Left ventricle myocardium inferior (tissue), 1 donor: Measurements from ENCODE around the gene FGD4. TPM values are rescaled to one million over a fixed set of nuclear protein-coding genes. Genes with fewer than 3 reads are reported as not detected.
A peak's percentile ranks its signal among the peaks of the same experiment; 100 is the strongest.

ENCODE experiments used
- DNase-seq: peaks from one replicate; pipeline ENCODE4 v3.0.0-alpha.2; 2020
- H3K27ac ChIP-seq: fragments of 200-600 bp; replicated peaks from 2 replicates; pipeline ENCODE4 v1.8.0; 2021
- H3K27me3 ChIP-seq: fragments of 200-600 bp; 2 replicates; pipeline ENCODE4 v1.8.0; 2021; ENCODE audit warnings: low read depth
- H3K36me3 ChIP-seq: fragments of 200-600 bp; 2 replicates; pipeline ENCODE4 v1.8.0; 2021
- H3K4me1 ChIP-seq: fragments of 200-600 bp; 2 replicates; pipeline ENCODE4 v1.8.0; 2021
- H3K4me3 ChIP-seq: fragments of 200-600 bp; 2 replicates; pipeline ENCODE4 v1.8.0; 2021; ENCODE audit warnings: mild to moderate bottlenecking, moderate library complexity
- H3K9me3 ChIP-seq: fragments of 200-600 bp; replicated peaks from 2 replicates; pipeline ENCODE4 v1.8.0; 2021
- intact Hi-C: fragments of 100-400 bp; cut with micrococcal nuclease; formaldehyde crosslinking; loops from one replicate; pipeline ENCODE4 v1.11.0; 2022
- total RNA-seq: library from RNA; stranded (reverse); fragmentation: NEBNext Ultra II Directional; extraction: Animal tissue kit (Norgen Biotek cat#: 25700); gene quantifications from one replicate; pipeline ENCODE4 v1.2.1, GENCODE V29; 2021
- TF ChIP-seq, protein P1 (sequence below): fragments of 200-600 bp; IDR thresholded peaks from 2 replicates; pipeline ENCODE4 v1.8.0; 2021; ENCODE audit warnings: antibody characterized with exemption, mild to moderate bottlenecking, borderline replicate concordance
- donor health status: DM: no; HTN: yes; CAD: no; lungs with severe emphysema.

FGD4 gene
- total RNA-seq, 1 donor from 2014 or later = 30.5 TPM

DNA sequence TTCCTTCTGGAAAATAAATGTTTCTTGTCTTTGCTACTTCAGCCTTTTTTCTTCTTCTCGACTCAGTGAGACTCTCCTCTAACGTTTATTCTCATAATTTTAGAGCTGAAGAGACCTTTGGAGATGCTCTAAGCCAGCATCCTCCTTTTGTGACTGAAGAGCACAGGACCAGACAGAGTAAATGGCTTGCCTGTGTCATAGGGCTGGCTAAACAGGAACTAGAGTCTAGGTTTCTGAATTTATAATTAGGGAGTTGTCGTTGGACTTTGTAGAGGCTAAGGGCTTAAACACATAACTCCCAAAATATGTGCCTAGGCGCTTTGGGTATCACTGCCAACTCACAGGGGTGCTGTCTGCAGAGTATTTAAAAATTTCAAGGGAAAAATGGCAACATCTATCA lies 98.5 kb downstream of the FGD4 start:
- no peak for DNase-seq
- TF ChIP-seq, protein P1, sequence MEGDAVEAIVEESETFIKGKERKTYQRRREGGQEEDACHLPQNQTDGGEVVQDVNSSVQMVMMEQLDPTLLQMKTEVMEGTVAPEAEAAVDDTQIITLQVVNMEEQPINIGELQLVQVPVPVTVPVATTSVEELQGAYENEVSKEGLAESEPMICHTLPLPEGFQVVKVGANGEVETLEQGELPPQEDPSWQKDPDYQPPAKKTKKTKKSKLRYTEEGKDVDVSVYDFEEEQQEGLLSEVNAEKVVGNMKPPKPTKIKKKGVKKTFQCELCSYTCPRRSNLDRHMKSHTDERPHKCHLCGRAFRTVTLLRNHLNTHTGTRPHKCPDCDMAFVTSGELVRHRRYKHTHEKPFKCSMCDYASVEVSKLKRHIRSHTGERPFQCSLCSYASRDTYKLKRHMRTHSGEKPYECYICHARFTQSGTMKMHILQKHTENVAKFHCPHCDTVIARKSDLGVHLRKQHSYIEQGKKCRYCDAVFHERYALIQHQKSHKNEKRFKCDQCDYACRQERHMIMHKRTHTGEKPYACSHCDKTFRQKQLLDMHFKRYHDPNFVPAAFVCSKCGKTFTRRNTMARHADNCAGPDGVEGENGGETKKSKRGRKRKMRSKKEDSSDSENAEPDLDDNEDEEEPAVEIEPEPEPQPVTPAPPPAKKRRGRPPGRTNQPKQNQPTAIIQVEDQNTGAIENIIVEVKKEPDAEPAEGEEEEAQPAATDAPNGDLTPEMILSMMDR = no peak
- H3K27me3 ChIP-seq = no peaks in the 10 kb centered on the region
- peak overlapping the region; percentile 80 for H3K27ac ChIP-seq
- H3K4me3 ChIP-seq = no peak overlapping the region
- H3K36me3 ChIP-seq = no peaks in the 10 kb centered on the region
- H3K4me1 ChIP-seq = peaks cover 68% of the 10 kb centered on the region
- no peaks in the 10 kb centered on the region for H3K9me3 ChIP-seq
- intact Hi-C loops = no loop called here

DNA sequence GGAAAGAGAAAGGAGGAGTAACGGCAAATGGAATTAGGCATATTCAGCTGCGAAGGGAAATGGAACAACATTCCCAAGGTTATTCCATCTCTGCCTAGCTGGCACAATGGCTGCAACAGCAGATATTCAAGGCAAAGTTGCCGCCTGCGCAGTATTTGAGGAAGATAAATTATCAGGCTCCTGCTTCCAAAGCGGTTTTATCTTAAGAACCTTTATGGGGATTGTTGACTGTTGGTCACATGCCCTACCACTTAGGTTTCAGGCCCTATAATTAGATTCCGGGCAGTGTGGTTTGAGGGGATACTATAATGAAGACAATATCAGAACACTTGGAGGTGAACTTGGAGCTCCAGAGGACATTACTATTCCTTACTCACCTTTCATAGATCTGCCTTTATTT lies 99.7 kb downstream of the FGD4 start:
- TF ChIP-seq, protein P1 = no peak
- intact Hi-C loops = no loop called here
- no peak for DNase-seq
- Histone ChIP-seq H3K4me3 (peak overlapping the region; percentile 5), H3K36me3 (no peaks in the 10 kb centered on the region), H3K27me3 (no peaks in the 10 kb centered on the region), H3K27ac (peak overlapping the region; percentile 80), H3K4me1 (peaks cover 80% of the 10 kb centered on the region), H3K9me3 (no peaks in the 10 kb centered on the region)

DNA sequence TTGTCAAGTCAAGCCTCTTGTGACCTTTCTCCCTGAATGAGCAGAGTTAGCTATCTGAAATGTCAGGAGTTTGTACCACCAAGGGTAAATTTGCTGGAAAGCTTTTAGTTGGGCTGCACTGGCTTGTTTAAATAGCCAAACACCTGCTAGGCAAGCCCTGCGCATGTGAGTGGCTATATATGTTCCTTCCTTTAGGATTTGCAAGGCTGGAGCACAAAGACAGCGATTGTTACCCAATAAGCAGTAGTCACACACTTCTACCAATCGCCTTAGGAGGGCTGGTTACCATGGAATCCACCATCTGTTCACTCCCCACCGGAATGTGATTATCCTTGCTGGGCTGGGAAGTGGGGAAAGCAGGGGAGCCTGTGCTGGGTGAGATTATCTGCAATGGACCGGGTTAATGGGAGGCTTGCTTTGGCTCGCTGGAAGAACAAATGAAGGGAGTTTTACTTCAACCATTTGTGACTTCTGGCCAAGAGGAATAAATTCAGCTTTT lies 102.5 kb downstream of the FGD4 start:
- TF ChIP-seq, protein P1 = no peak
- H3K27ac ChIP-seq = peak overlapping the region; percentile 80
- intact Hi-C loops = no loop called here
- no peaks in the 10 kb centered on the region for H3K27me3 ChIP-seq
- H3K4me3 ChIP-seq = peak overlapping the region; percentile 57
- H3K36me3 ChIP-seq = no peaks in the 10 kb centered on the region
- DNase-seq = no peak
- H3K9me3 ChIP-seq = no peaks in the 10 kb centered on the region
- peaks cover 90% of the 10 kb centered on the region for H3K4me1 ChIP-seq

DNA sequence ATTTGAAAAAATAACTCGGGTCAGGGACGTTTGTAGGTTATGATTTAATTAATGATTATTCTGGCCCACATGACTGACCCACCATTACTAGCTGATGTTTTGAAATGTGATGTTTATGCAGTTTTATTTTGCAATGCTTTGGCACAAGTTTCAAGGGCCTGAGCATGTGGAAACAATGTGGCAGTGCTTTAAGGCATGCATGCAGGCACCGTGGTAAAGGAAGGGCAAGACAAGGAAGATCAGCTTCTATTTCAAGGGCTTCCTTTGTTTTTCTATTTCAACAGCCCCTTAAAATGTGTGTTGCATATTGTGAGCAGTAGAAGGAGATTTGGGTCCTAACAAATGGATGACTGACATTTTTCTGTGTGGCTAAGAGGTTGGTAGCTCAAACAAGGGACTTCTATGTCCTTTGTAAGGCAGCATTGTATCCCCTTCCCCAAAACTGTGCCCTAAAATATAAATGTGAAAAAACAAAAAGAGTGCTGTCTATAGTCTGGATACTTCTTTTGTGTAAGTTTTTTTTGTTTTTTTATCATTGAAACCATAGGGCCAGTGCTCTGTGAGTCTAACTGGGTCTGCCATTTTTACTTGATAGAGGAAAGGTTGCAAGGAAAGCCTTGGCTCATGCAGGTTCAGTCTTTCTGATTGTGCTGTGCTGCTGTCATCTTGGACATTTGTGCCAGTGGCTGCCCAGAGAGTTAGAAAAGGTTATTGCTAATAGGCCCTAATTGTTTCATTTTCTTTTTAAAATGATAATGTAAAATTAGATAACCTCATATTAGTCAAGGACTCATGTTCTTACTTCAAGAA lies 103.5 kb downstream of the FGD4 start:
- no peaks in the 10 kb centered on the region for H3K9me3 ChIP-seq
- peak overlapping the region; percentile 80 for H3K27ac ChIP-seq
- TF ChIP-seq, protein P1 = no peak
- H3K36me3 ChIP-seq = no peaks in the 10 kb centered on the region
- intact Hi-C loops = no loop called here
- DNase-seq = no peak
- H3K4me1 ChIP-seq = peaks cover 84% of the 10 kb centered on the region
- H3K27me3 ChIP-seq = no peaks in the 10 kb centered on the region
- peak overlapping the region; percentile 57 for H3K4me3 ChIP-seq

DNA sequence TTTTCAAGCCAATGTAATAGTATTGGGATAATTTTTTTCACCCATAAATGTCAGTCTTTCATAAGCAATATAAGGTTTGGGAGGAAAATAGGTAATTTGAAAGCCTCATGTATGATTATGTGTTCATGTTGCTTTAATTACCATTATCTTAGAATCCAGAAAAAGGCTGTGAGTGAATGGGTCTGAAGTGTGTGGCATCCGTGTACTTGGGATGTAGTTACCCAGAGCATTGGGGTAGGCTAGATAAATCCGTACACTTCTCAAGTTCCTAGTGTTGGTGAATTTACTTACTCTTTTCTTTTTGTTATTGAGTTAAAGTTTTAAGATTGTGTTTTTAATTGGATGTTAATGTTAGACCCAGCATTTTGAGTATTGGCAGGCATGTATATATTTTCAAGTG lies 104.4 kb downstream of the FGD4 start:
- peak overlapping the region; percentile 57 for H3K4me3 ChIP-seq
- no peaks in the 10 kb centered on the region for H3K27me3 ChIP-seq
- no peaks in the 10 kb centered on the region for H3K9me3 ChIP-seq
- no peak for DNase-seq
- H3K4me1 ChIP-seq = peaks cover 84% of the 10 kb centered on the region
- H3K27ac ChIP-seq = peak overlapping the region; percentile 80
- TF ChIP-seq, protein P1 = no peak
- H3K36me3 ChIP-seq = no peaks in the 10 kb centered on the region
- intact Hi-C loops = no loop called here
